ENCODE measurements around the gene NPAS1.

- no peak for TF ChIP-seq HDAC6 (IDR thresholded peaks at IDR 0.05; ENCODE audit: low read depth, low read length)
- TF ChIP-seq POLR2A (IDR thresholded peaks at IDR 0.05; ENCODE audit: control extremely low read depth in 1 of 2, low read depth in 2 of 2, low read length in 2 of 2) = no peak
- TF ChIP-seq SUZ12 (IDR thresholded peaks at IDR 0.05; ENCODE audit: low read length) = no peak
- TF ChIP-seq, protein P1, sequence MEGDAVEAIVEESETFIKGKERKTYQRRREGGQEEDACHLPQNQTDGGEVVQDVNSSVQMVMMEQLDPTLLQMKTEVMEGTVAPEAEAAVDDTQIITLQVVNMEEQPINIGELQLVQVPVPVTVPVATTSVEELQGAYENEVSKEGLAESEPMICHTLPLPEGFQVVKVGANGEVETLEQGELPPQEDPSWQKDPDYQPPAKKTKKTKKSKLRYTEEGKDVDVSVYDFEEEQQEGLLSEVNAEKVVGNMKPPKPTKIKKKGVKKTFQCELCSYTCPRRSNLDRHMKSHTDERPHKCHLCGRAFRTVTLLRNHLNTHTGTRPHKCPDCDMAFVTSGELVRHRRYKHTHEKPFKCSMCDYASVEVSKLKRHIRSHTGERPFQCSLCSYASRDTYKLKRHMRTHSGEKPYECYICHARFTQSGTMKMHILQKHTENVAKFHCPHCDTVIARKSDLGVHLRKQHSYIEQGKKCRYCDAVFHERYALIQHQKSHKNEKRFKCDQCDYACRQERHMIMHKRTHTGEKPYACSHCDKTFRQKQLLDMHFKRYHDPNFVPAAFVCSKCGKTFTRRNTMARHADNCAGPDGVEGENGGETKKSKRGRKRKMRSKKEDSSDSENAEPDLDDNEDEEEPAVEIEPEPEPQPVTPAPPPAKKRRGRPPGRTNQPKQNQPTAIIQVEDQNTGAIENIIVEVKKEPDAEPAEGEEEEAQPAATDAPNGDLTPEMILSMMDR (IDR thresholded peaks at IDR 0.05; ENCODE audit: control extremely low read depth in 1 of 3, insufficient read depth in 1 of 3, low read depth in 1 of 3, low read length in 3 of 3) = no peak
- no peak for TF ChIP-seq SIX5 (IDR thresholded peaks at IDR 0.05; ENCODE audit: low read depth, low read length)
- no peak for TF ChIP-seq TCF12 (IDR thresholded peaks at IDR 0.05; ENCODE audit: low read depth, low read length)
- no peak for TF ChIP-seq EP300 (IDR thresholded peaks at IDR 0.05; ENCODE audit: borderline replicate concordance in 1 of 2, low read depth in 2 of 2, low read length in 2 of 2)
- no peak for TF ChIP-seq SRF (IDR thresholded peaks at IDR 0.05; ENCODE audit: low read depth, low read length)
- TF ChIP-seq POLR2AphosphoS5 (IDR thresholded peaks at IDR 0.05; ENCODE audit: low read depth, low read length) = no peak
- TF ChIP-seq CEBPB (IDR thresholded peaks at IDR 0.05; ENCODE audit: low read depth, low read length) = no peak
- no peak for TF ChIP-seq EZH2 (IDR thresholded peaks at IDR 0.05; ENCODE audit: low read depth, low read length, severe bottlenecking)
- TF ChIP-seq RNF2 (IDR thresholded peaks at IDR 0.05; ENCODE audit: borderline replicate concordance, low read depth, low read length, missing control alignments, poor library complexity, severe bottlenecking) = no peak
- TF ChIP-seq E2F6 (IDR thresholded peaks at IDR 0.05) = no peak
Observed at GRCh38 chr19:47065242-47065641, 45.6 kb downstream of the NPAS1 start.
